Thyroid gland (tissue), 4 donors: ENCODE results near the gene SHROOM2. TPM values are rescaled to one million over a fixed set of nuclear protein-coding genes. Genes with fewer than 3 reads are reported as not detected.
"Not testable (repeated sequence)": the region's sequence is repeated elsewhere in the genome, so short reads cannot be mapped to it uniquely, and the experiment has no call there.

ENCODE experiments used
- DNase-seq, 2 donors: peaks; one replicate each; pipeline ENCODE4 v3.0.0-alpha.2; 2019
- H3K27ac ChIP-seq, 3 donors: fragments of 200-600 bp; sonication (generic); 1 replicate in 2 of 3; 2 replicates in 1 of 3; pipeline ENCODE4 v1.5.1; 2016 to 2019; ENCODE audit warnings: mild to moderate bottlenecking in 1 of 3, moderate library complexity in 1 of 3
- H3K27me3 ChIP-seq: fragments of 200-600 bp; sonication (generic); one replicate; pipeline ENCODE4 v1.5.1; 2019
- H3K36me3 ChIP-seq, 2 donors: fragments of 200-600 bp; sonication (generic); one replicate each; pipeline ENCODE4 v1.5.1; 2016 to 2019
- H3K4me1 ChIP-seq, 2 donors: fragments of 200-600 bp; sonication (generic); one replicate each; pipeline ENCODE4 v1.5.1; 2017 to 2019
- H3K4me3 ChIP-seq, 3 donors: fragments of 200-600 bp; sonication (generic); replicated peaks in 1 of 3; 1 replicate in 2 of 3; 2 replicates in 1 of 3; pipeline ENCODE4 v1.5.1; 2016; ENCODE audit warnings: mild to moderate bottlenecking in 1 of 3
- H3K9me3 ChIP-seq: fragments of 200-600 bp; sonication (generic); one replicate; pipeline ENCODE4 v1.5.1; 2017
- CTCF ChIP-seq, 6 experiments: fragments of 200-600 bp in 3 of 6; fragments of 450-650 bp in 3 of 6; sonication (generic) in 3 of 6; IDR thresholded peaks; one replicate each; pipeline ENCODE4 v1.5.1; 2016 to 2019; ENCODE audit warnings: antibody characterized with exemption in 6 of 6, mild to moderate bottlenecking in 2 of 6, inconsistent platforms in 1 of 6, moderate library complexity in 1 of 6
- POLR2A ChIP-seq, 2 donors: fragments of 450-650 bp; IDR thresholded peaks; one replicate each; pipeline ENCODE4 v1.6.1; 2017; ENCODE audit warnings: antibody characterized with exemption in 2 of 2, mild to moderate bottlenecking in 2 of 2, moderate library complexity in 1 of 2
- WGBS, 2 donors: methylation state at CpG; one replicate each; pipeline ENCODE4 v1.1.5; 2017; 5-methylcytosine and 5-hydroxymethylcytosine counted together
- intact Hi-C: fragments of 100-400 bp; cut with DNase I; formaldehyde crosslinking; loops from one replicate; pipeline ENCODE4 v1.15.1; 2023
- total RNA-seq, 4 donors: library from RNA; depleted of rRNA; stranded (reverse); fragments of >200 nt; gene quantifications; one replicate each; pipeline ENCODE4 v1.2.3, GENCODE V29; 2016

The SHROOM2 gene
- total RNA-seq, 4 donors from 2014 or later, result 2.8 to 16.5 (median 6.1) TPM

DNA sequence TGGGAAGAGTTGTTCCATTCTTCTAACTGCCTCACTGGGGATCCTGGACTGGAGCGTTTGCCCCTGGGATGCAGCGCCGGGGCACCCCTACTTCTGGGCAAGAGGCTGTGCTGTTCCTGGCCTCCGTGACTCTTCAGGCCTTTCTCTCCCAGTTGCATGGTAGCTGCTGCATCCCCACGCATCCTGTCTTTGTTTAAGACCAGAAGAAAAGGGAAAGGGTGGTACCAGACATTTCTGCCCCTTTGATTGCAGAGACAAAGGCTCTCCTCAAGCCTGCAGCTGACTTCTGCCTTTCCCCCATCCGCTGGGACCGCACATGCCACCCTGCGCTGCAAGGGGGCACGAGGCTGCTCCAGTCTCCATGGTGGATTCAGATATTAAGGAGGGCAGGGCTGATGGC lies 70.4 kb downstream of the SHROOM2 start:
- H3K27ac ChIP-seq, result no peak overlapping the region
- no peaks in the 10 kb centered on the region for H3K9me3 ChIP-seq
- DNase-seq, result no peak
- no peaks in the 10 kb centered on the region for H3K4me1 ChIP-seq
- no peaks in the 10 kb centered on the region for H3K27me3 ChIP-seq
- H3K36me3 ChIP-seq, result no peaks in the 10 kb centered on the region
- no peak overlapping the region for H3K4me3 ChIP-seq
- TF ChIP-seq CTCF (IDR thresholded peaks at IDR 0.05) (no peak), POLR2A (IDR thresholded peaks at IDR 0.05) (no peak)
- 85 to 96% methylated on average over 4 to 8 of the region's 9 CpGs for WGBS, 2 donors
- intact Hi-C loops, result no loop called here

DNA sequence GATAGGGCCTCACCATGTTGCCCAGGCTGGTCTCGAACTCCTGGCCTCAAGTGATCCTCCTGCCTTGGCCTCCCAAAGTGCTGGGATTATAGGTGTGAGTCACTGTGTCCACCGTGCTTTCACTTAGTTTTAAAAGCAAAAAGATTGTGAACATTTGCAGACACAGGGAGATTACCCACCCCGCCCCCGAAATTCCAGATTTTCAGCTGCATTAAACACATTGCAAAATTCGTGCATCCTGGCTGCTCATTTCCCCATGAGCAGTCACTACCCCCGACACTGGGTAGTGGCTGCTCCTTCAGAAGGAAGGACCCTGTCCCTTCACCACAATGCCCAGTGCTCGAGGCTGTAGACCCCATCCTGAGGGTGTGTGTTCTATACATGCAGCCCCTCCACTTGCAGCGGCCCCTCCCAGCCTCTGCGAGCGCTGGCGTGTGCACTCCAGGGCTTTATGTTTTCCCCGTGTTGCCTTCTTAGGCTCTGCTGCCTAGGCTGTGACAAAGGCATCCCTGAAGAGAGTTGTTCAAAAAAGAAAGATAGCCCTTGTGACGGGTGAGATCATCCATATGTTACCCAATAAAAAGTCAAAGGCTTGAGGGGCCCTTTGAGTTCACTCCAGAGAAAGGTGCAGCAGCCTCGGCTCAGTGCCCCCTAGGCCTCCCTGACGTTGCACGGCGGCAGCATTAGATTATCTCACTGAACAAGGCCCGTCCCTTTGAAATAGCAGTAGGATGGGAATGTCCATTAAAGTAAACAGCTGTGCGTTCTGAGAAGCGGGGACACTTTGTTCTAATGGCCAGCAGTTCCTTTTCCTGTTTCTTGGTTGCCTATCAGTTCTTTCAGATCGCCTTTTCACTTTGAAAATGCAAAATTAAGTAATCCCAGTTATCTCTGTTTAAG lies 71.6 kb downstream of the SHROOM2 start:
- no peak for TF ChIP-seq CTCF (IDR thresholded peaks at IDR 0.05)
- TF ChIP-seq POLR2A (IDR thresholded peaks at IDR 0.05), result no peak
- no peak overlapping the region for H3K27ac ChIP-seq
- DNase-seq, result no peak
- intact Hi-C loops, result no loop called here
- no peaks in the 10 kb centered on the region for H3K9me3 ChIP-seq
- H3K4me1 ChIP-seq, result no peaks in the 10 kb centered on the region
- H3K4me3 ChIP-seq, result no peak overlapping the region
- H3K27me3 ChIP-seq, result no peaks in the 10 kb centered on the region
- no peaks in the 10 kb centered on the region for H3K36me3 ChIP-seq
- WGBS, 2 donors, result 90 to 91% methylated on average over 18 to 20 of the region's 21 CpGs

- intact Hi-C loops, DNase-seq, H3K27ac ChIP-seq, H3K4me1 ChIP-seq, H3K9me3 ChIP-seq, H3K27me3 ChIP-seq, H3K4me3 ChIP-seq, H3K36me3 ChIP-seq: not testable (repeated sequence)
- 96 to 98% methylated on average over 9 to 11 of the region's 11 CpGs for WGBS, 2 donors
Observed at GRCh38 chrX:9858684-9859083, 72.5 kb downstream of the SHROOM2 start.

DNA sequence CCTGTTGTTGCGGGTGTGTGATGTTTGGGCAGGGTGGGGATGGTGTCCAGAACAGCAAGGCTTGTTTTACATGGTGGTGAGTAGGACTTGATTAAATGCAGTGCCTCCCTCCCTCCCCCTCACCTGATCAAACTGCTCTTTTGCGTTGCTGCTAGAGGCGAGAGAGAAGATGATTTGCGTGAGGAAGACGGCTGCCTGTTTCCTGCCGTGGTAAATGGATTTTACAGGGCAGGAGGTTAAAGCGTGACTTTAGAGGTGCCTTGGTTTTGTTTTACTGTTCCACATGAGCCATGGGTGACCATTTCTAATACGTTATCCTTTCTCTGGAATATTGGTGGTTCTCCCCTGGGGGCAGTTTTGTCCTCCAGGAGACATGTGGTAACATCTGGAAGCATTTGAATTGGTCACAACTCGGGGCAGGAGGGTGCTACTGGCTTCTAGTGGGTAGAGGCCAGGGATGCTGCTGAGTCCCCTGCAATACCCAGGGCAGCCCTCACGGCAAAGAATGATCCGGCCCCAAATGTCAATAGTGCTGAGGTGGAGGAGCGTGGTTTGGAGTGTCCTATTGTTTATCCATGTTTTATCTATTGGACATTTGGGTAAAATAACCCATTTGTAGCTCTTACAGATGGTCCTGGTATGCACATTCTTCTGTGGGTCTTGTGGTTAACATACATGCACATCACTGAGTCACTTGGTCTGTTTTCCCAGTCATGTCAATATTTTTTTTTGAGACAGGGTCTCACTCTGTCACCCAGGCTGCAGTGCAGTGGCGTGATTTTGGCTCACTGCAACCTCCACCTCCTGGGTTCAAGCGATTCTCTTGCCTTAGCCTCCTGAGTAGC lies 73.7 kb downstream of the SHROOM2 start:
- TF ChIP-seq CTCF (IDR thresholded peaks at IDR 0.05) (no peak), POLR2A (IDR thresholded peaks at IDR 0.05) (no peak)
- Histone ChIP-seq H3K27me3 (no peaks in the 10 kb centered on the region), H3K36me3 (no peaks in the 10 kb centered on the region), H3K4me1 (no peaks in the 10 kb centered on the region), H3K27ac (no peak overlapping the region), H3K9me3 (no peaks in the 10 kb centered on the region), H3K4me3 (no peak overlapping the region)
- WGBS, 2 donors, result 82 to 87% methylated on average over 10 to 12 of the region's 14 CpGs
- intact Hi-C loops, result no loop called here
- DNase-seq, result no peak

DNA sequence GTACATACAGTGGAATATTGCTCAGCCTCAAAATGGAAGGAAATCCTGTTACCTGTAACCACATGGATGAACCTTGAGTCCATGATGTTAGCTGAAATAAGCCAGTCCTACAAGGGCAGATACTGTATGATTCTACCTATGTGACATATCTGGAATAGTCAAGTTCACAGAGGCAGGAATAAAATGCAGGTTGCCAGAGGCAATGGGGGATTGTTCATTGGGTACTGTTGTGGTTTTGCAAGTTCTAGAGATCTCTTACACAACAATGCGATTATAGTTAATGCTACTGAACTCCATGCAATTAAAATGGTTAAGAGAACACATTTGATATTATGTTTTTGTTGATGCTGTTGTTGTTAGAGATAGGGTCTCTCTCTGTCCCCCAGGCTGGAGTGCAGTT lies 74.6 kb downstream of the SHROOM2 start:
- no peaks in the 10 kb centered on the region for H3K36me3 ChIP-seq
- TF ChIP-seq CTCF (IDR thresholded peaks at IDR 0.05) (no peak), POLR2A (IDR thresholded peaks at IDR 0.05) (no peak)
- no peaks in the 10 kb centered on the region for H3K27me3 ChIP-seq
- intact Hi-C loops, result no loop called here
- no peak overlapping the region for H3K27ac ChIP-seq
- no peaks in the 10 kb centered on the region for H3K9me3 ChIP-seq
- no peak for DNase-seq
- no peaks in the 10 kb centered on the region for H3K4me1 ChIP-seq
- 83 to 100% methylated on average over 1 of the region's 1 CpG for WGBS, 2 donors
- H3K4me3 ChIP-seq, result no peak overlapping the region
